ENCODE data around the gene TAGLN.
"Not testable (repeated sequence)": the region's sequence is repeated elsewhere in the genome, so short reads cannot be mapped to it uniquely, and the experiment has no call there.

The TAGLN gene

DNA sequence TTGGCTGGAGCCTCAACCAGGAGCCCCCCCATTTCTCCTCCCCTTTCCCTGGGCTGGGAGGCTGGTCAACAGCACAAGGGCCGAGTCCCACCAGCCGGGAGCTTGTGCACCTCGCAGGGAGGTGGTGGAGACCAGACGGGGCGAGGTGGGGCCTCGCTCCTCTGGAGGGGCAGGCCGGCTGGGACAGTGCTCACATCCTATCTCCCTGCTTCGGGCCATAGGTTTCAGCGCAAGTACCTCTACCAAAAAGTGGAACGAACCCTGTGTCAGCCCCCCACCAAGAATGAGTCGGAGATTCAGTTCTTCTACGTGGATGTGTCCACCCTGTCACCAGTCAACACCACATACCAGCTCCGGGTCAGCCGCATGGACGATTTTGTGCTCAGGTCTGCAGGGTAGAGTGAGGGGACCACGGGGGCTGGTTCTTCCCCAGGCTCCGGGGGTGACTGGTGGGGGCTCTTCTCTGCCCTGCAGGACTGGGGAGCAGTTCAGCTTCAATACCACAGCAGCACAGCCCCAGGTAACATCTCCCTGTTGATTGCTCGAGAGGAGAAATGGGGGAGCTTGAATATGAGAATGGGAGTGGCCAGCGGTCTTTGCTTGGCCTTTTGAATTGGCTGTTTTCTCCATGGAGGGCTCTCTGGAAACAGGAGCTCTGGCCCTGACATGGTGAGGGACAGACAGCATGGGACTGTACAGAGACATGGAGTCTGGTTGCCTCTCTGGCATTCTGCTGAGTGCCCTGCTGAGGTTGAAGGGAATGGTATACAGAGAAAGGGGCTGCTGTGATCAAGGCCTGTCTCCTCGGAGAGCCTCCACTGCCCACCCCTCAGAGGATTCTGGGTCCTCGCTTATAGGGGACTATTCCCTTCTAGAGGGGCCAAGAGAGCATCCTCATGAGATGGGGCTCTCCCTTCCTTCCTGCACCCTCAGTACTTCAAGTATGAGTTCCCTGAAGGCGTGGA, 17.3 kb upstream of the TAGLN start:
- Histone ChIP-seq H3K4me3 (replicated peaks; ENCODE audit: low read depth, low read length) (no peak overlapping the region), H3K27me3 (replicated peaks; ENCODE audit: control insufficient read depth, insufficient read depth, low read length) (no peaks in the 10 kb centered on the region), H3K36me3 (ENCODE audit: control insufficient read depth, insufficient read depth, low read length) (peaks cover 6% of the 10 kb centered on the region)
- DNase-seq (ENCODE audit: extremely low read depth, insufficient read length): no peak
- TF ChIP-seq, protein P1, sequence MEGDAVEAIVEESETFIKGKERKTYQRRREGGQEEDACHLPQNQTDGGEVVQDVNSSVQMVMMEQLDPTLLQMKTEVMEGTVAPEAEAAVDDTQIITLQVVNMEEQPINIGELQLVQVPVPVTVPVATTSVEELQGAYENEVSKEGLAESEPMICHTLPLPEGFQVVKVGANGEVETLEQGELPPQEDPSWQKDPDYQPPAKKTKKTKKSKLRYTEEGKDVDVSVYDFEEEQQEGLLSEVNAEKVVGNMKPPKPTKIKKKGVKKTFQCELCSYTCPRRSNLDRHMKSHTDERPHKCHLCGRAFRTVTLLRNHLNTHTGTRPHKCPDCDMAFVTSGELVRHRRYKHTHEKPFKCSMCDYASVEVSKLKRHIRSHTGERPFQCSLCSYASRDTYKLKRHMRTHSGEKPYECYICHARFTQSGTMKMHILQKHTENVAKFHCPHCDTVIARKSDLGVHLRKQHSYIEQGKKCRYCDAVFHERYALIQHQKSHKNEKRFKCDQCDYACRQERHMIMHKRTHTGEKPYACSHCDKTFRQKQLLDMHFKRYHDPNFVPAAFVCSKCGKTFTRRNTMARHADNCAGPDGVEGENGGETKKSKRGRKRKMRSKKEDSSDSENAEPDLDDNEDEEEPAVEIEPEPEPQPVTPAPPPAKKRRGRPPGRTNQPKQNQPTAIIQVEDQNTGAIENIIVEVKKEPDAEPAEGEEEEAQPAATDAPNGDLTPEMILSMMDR (IDR thresholded peaks at IDR 0.05; ENCODE audit: insufficient read depth, low read length, poor library complexity, severe bottlenecking): no peak

GRCh38 chr11:117182551-117182935, 16.6 kb upstream of the TAGLN start:
- no peaks in the 10 kb centered on the region for H3K27me3 ChIP-seq (replicated peaks; ENCODE audit: control insufficient read depth, insufficient read depth, low read length)

DNA sequence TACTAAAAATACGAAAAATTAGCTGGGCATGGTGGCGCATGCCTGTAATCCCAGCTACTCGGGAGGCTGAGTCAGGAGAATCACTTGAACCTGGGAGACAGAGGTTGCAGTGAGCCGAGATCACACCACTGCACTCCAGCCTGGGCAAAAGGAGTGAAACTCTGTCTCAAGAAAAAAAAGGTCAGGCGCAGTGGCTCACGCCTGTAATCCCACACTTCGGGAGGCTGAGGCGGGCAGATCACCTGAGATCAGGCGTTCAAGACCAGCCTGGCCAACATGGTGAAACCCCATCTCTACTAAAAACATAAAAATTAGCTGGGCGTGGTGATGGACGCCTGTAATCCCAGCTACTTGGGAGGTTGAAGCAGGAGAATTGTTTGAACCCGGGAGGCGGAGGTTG, 16.0 kb upstream of the TAGLN start:
- H3K27me3 ChIP-seq (replicated peaks; ENCODE audit: control insufficient read depth, insufficient read depth, low read length); DNase-seq (ENCODE audit: extremely low read depth, insufficient read length); H3K4me3 ChIP-seq (replicated peaks; ENCODE audit: low read depth, low read length); H3K36me3 ChIP-seq (ENCODE audit: control insufficient read depth, insufficient read depth, low read length): not testable (repeated sequence)

More at GRCh38 chr11:117182551-117182935, 16.6 kb upstream of the TAGLN start:
- Histone ChIP-seq H3K36me3 (ENCODE audit: control insufficient read depth, insufficient read depth, low read length) (peaks cover 6% of the 10 kb centered on the region), H3K4me3 (replicated peaks; ENCODE audit: low read depth, low read length) (no peak overlapping the region)
- no peak for DNase-seq (ENCODE audit: extremely low read depth, insufficient read length)
- TF ChIP-seq, protein P1 (IDR thresholded peaks at IDR 0.05; ENCODE audit: insufficient read depth, low read length, poor library complexity, severe bottlenecking): no peak

GRCh38 chr11:117183724-117184349, 15.3 kb upstream of the TAGLN start:
- H3K36me3 ChIP-seq (ENCODE audit: control insufficient read depth, insufficient read depth, low read length): peaks cover 13% of the 10 kb centered on the region
- H3K27me3 ChIP-seq (replicated peaks; ENCODE audit: control insufficient read depth, insufficient read depth, low read length): no peaks in the 10 kb centered on the region
- H3K4me3 ChIP-seq (replicated peaks; ENCODE audit: low read depth, low read length): no peak overlapping the region
- no peak for DNase-seq (ENCODE audit: extremely low read depth, insufficient read length)
- TF ChIP-seq, protein P1 (IDR thresholded peaks at IDR 0.05; ENCODE audit: insufficient read depth, low read length, poor library complexity, severe bottlenecking): no peak

GRCh38 chr11:117185736-117186430, 13.3 kb upstream of the TAGLN start:
- Histone ChIP-seq H3K27me3 (replicated peaks; ENCODE audit: control insufficient read depth, insufficient read depth, low read length) (no peaks in the 10 kb centered on the region), H3K36me3 (ENCODE audit: control insufficient read depth, insufficient read depth, low read length) (peaks cover 22% of the 10 kb centered on the region), H3K4me3 (replicated peaks; ENCODE audit: low read depth, low read length) (no peak overlapping the region)
- no peak for DNase-seq (ENCODE audit: extremely low read depth, insufficient read length)
- TF ChIP-seq, protein P1 (IDR thresholded peaks at IDR 0.05; ENCODE audit: insufficient read depth, low read length, poor library complexity, severe bottlenecking): no peak

- Histone ChIP-seq H3K4me3 (replicated peaks; ENCODE audit: low read depth, low read length) (no peak overlapping the region), H3K36me3 (ENCODE audit: control insufficient read depth, insufficient read depth, low read length) (peaks cover 22% of the 10 kb centered on the region), H3K27me3 (replicated peaks; ENCODE audit: control insufficient read depth, insufficient read depth, low read length) (no peaks in the 10 kb centered on the region)
- TF ChIP-seq, protein P1 (IDR thresholded peaks at IDR 0.05; ENCODE audit: insufficient read depth, low read length, poor library complexity, severe bottlenecking): no peak
- no peak for DNase-seq (ENCODE audit: extremely low read depth, insufficient read length)
Observed at GRCh38 chr11:117186431-117186761, 12.8 kb upstream of the TAGLN start.
